ENCODE data around the gene NUDCD3.

Gene NUDCD3

GRCh38 chr7:44333911-44334733 lies 156.3 kb downstream of the NUDCD3 start:
- TF ChIP-seq CTCF (IDR thresholded peaks at IDR 0.05), result no peak
- no peak overlapping the region for H3K27ac ChIP-seq
- H3K4me3 ChIP-seq, result no peak overlapping the region
- DNase-seq (ENCODE audit: low spot score), result no peak

- Histone ChIP-seq H3K27ac (no peak overlapping the region), H3K4me3 (no peak overlapping the region)
- DNase-seq (ENCODE audit: low spot score), result no peak
- TF ChIP-seq CTCF (IDR thresholded peaks at IDR 0.05), result no peak
Observed at GRCh38 chr7:44331682-44332081, 158.8 kb downstream of the NUDCD3 start.

- TF ChIP-seq CTCF (IDR thresholded peaks at IDR 0.05), result no peak
- Histone ChIP-seq H3K27ac (no peak overlapping the region), H3K4me3 (no peak overlapping the region)
- DNase-seq (ENCODE audit: low spot score), result no peak
Observed at GRCh38 chr7:44330331-44330730, 160.1 kb downstream of the NUDCD3 start.

- Histone ChIP-seq H3K4me3 (no peak overlapping the region), H3K27ac (no peak overlapping the region)
- no peak for DNase-seq (ENCODE audit: low spot score)
Observed at GRCh38 chr7:44329888-44330287, 160.6 kb downstream of the NUDCD3 start.

More at GRCh38 chr7:44329888-44330287, 160.6 kb downstream of the NUDCD3 start:
- no peak for TF ChIP-seq CTCF (IDR thresholded peaks at IDR 0.05)
